Diencephalon (tissue), 1 donor: Measurements from ENCODE around the gene NUSAP1. TPM values are rescaled to one million over a fixed set of nuclear protein-coding genes. Genes with fewer than 3 reads are reported as not detected.

Experiments
- total RNA-seq: library from RNA; depleted of rRNA; stranded (reverse); fragments of >200 nt; gene quantifications from one replicate; pipeline ENCODE4 v1.2.3, GENCODE V29; 2014

NUSAP1 gene, protein sequence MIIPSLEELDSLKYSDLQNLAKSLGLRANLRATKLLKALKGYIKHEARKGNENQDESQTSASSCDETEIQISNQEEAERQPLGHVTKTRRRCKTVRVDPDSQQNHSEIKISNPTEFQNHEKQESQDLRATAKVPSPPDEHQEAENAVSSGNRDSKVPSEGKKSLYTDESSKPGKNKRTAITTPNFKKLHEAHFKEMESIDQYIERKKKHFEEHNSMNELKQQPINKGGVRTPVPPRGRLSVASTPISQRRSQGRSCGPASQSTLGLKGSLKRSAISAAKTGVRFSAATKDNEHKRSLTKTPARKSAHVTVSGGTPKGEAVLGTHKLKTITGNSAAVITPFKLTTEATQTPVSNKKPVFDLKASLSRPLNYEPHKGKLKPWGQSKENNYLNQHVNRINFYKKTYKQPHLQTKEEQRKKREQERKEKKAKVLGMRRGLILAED
- total RNA-seq: 38.8 TPM

DNA sequence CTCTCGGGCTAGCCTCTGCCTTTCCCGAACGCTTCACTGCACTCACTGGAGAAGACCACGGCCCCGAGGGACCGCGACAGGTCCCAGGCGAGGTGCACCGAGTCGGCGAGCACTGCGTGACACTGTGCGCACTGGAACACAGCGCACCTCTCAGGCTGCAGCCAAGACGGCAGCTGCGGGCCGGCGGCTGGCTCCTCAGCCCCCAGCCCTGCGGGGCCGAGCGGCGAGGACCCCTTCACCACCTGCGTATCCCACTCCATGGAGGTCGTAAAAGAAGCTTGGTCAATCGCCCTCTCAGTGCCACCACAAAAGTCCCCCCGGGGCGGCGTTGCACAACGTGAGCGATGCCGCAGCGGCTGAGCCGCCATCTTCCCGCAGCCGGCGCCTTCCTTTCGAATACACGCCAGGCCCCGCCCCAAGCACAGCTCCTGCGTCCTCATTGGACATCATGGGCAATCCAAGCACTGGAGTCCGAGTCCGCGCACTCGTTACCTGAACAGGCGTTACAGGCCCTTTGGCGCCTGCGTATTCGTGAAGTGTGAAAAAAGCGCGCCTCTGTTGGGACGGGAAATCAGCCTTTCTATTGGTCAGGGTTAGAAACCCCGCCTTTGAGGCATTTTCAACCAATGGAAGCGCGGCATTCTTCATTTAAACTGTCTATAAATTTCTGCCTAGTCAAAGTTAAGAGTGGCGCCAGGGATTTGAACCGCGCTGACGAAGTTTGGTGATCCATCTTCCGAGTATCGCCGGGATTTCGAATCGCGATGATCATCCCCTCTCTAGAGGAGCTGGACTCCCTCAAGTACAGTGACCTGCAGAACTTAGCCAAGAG lies at the start of gene NUSAP1, which contains the start of gene OIP5:
NUSAP1 (plus strand) TSS at position 688 of the 832 bp plus-strand sequence; CDS start at position 765, 77 bp downstream.
OIP5 (minus strand) TSS at position 398 of the 832 bp plus-strand sequence; CDS start at position 368, 30 bp downstream.

DNA sequence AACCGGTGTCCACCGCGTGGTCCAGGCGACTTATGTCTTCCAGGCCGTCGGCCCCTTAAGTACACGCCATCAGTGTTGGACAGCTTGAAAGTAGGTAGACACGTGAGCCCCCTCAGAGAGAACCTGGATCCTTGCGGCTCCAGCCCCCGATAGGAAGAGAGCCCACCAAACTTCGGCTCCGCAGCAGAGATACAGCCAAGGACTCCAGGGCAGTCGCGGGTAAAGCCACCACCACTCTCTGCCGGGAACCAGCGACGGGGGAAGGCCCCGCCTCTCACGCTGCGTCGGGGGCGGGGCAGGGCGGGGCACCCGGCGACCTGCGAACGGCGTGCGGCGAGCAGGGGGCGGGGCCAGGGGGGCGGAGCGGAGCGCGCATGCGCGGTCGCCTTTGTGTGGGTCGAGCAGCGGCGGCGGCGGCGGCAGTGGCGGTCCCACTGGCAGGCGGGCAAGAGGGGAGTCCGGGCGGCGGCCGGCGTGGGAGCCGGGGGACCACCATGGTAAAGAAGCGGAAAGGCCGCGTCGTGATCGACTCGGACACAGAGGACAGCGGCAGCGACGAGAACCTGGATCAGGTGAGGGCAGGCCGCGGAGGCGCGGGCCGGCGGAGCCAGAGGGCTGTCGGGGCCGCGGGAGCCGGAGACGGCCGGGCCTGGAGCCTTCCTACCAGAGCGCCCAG lies 84.2 kb downstream of the NUSAP1 start, which contains the start of gene RTF1:
RTF1 (plus strand) TSS at position 354 of the 676 bp plus-strand sequence; CDS start at position 375, 21 bp downstream.

Other genes starting within 250 kb of the NUSAP1 start
- gene INO80, start 216.6 kb upstream of the NUSAP1 start, total RNA-seq: 33.4 TPM
- under 0.01 TPM for gene EXD1, start 102.1 kb upstream of the NUSAP1 start, total RNA-seq
- 60.9 TPM for gene CHP1, start 101.6 kb upstream of the NUSAP1 start, total RNA-seq
- 3.9 TPM for gene OIP5, start 290 bp upstream of the NUSAP1 start, total RNA-seq
- 25.6 TPM for gene NDUFAF1, start 69.6 kb downstream of the NUSAP1 start, total RNA-seq
- 58.1 TPM for gene RTF1, start 84.2 kb downstream of the NUSAP1 start, total RNA-seq
- 0.69 TPM for gene ITPKA, start 161.0 kb downstream of the NUSAP1 start, total RNA-seq
- 0.23 TPM for gene LTK, start 180.9 kb downstream of the NUSAP1 start, total RNA-seq
- 20.8 TPM for gene RPAP1, start 211.4 kb downstream of the NUSAP1 start, total RNA-seq
- 32.3 TPM for gene TYRO3, start 226.3 kb downstream of the NUSAP1 start, total RNA-seq